Loucy (cell line): ENCODE results near the gene DEXI.

ENCODE experiments used
- H2AFZ ChIP-seq: fragments of 200-600 bp; sonication (generic); 2 replicates; pipeline ENCODE4 v1.6.0; 2016; ENCODE audit warnings: antibody characterized with exemption, mild to moderate bottlenecking, low read length, moderate library complexity
- H3F3A ChIP-seq: fragments of 200-600 bp; 2 replicates; pipeline ENCODE4 v1.6.0; 2016; ENCODE audit warnings: antibody characterized with exemption, low read depth, mild to moderate bottlenecking
- H3K27me3 ChIP-seq: fragments of 200-600 bp; sonication (generic); 2 replicates; pipeline ENCODE4 v1.6.1; 2014; ENCODE audit warnings: low read length, mild to moderate bottlenecking; ENCODE audit not compliant: insufficient read depth, poor library complexity, severe bottlenecking
- H3K36me3 ChIP-seq: fragments of 200-600 bp; sonication (generic); 2 replicates; pipeline ENCODE4 v1.6.1; 2016; ENCODE audit warnings: low read length; ENCODE audit not compliant: insufficient read depth
- H3K4me1 ChIP-seq: fragments of 200-600 bp; sonication (generic); 2 replicates; pipeline ENCODE4 v1.5.1; 2014; ENCODE audit warnings: low read length, mild to moderate bottlenecking; ENCODE audit not compliant: insufficient read depth, poor library complexity, severe bottlenecking
- H3K4me2 ChIP-seq: fragments of 200-600 bp; sonication (generic); 2 replicates; pipeline ENCODE4 v1.6.0; 2014; ENCODE audit warnings: antibody characterized with exemption, low read length, low read depth, mild to moderate bottlenecking; ENCODE audit not compliant: poor library complexity, severe bottlenecking
- H3K4me3 ChIP-seq: fragments of 200-600 bp; sonication (generic); 2 replicates; pipeline ENCODE4 v1.5.1; 2014; ENCODE audit warnings: low read length, mild to moderate bottlenecking, mixed read lengths; ENCODE audit not compliant: poor library complexity, severe bottlenecking
- H3K79me2 ChIP-seq: fragments of 200-600 bp; sonication (generic); 2 replicates; pipeline ENCODE4 v1.6.1; 2014; ENCODE audit warnings: low read length; ENCODE audit not compliant: insufficient read depth
- H3K9ac ChIP-seq: fragments of 200-600 bp; sonication (generic); 2 replicates; pipeline ENCODE4 v1.6.0; 2014; ENCODE audit warnings: mild to moderate bottlenecking, low read depth, low read length, moderate library complexity; ENCODE audit not compliant: poor library complexity, severe bottlenecking
- H3K9me2 ChIP-seq: fragments of 200-600 bp; sonication (generic); replicated peaks from 2 replicates; pipeline ENCODE4 v1.6.1; 2016; ENCODE audit warnings: low read depth, low read length, mixed read lengths
- H3K9me3 ChIP-seq: fragments of 200-600 bp; sonication (generic); 2 replicates; pipeline ENCODE4 v1.6.1; 2014; ENCODE audit warnings: mild to moderate bottlenecking, antibody characterized with exemption, low read length, low read depth; ENCODE audit not compliant: insufficient read depth
- H4K20me1 ChIP-seq: fragments of 200-600 bp; sonication (generic); 2 replicates; pipeline ENCODE4 v1.6.0; 2014; ENCODE audit warnings: antibody characterized with exemption, low read length, mild to moderate bottlenecking; ENCODE audit not compliant: insufficient read depth, poor library complexity, severe bottlenecking
- EZH2phosphoT487 ChIP-seq: fragments of 200-600 bp; IDR thresholded peaks from 2 replicates; pipeline ENCODE4 v1.6.1; 2018; ENCODE audit warnings: antibody characterized with exemption, mild to moderate bottlenecking, moderate library complexity, borderline replicate concordance
- TF ChIP-seq, protein P1 (sequence below): fragments of 200-600 bp; sonication (generic); conservative IDR thresholded peaks from 2 replicates; pipeline ENCODE4 v1.5.1; 2014; ENCODE audit warnings: mild to moderate bottlenecking, antibody characterized with exemption, low read length

DEXI gene

DNA sequence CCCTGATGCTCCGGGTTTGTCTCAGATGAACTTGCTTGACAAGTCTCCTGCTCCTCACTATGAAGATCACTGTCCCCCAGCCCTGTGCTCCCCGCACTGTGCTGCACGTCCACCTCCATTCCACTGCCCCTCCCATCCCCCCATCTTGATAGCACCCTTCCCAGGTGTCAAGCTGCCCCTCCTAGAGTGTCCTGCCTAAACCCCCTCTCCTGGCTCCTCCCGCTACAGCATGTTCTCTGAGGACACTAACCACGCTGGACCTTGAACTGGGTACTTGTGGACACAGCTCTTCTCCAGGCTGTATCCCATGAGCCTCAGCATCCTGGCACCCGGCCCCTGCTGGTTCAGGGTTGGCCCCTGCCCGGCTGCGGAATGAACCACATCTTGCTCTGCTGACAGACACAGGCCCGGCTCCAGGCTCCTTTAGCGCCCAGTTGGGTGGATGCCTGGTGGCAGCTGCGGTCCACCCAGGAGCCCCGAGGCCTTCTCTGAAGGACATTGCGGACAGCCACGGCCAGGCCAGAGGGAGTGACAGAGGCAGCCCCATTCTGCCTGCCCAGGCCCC, 18.5 kb downstream of the DEXI start:
- Histone ChIP-seq H3K9me2 (no peaks in the 10 kb centered on the region), H3F3A (no peaks in the 10 kb centered on the region), H3K4me2 (no peak overlapping the region), H3K27me3 (no peaks in the 10 kb centered on the region), H3K79me2 (no peaks in the 10 kb centered on the region), H3K9me3 (no peaks in the 10 kb centered on the region), H3K4me1 (no peaks in the 10 kb centered on the region), H2AFZ (no peak overlapping the region), H3K4me3 (no peak overlapping the region), H4K20me1 (no peaks in the 10 kb centered on the region), H3K9ac (no peak overlapping the region), H3K36me3 (no peaks in the 10 kb centered on the region)
- TF ChIP-seq EZH2phosphoT487 = no peak
- TF ChIP-seq, protein P1, sequence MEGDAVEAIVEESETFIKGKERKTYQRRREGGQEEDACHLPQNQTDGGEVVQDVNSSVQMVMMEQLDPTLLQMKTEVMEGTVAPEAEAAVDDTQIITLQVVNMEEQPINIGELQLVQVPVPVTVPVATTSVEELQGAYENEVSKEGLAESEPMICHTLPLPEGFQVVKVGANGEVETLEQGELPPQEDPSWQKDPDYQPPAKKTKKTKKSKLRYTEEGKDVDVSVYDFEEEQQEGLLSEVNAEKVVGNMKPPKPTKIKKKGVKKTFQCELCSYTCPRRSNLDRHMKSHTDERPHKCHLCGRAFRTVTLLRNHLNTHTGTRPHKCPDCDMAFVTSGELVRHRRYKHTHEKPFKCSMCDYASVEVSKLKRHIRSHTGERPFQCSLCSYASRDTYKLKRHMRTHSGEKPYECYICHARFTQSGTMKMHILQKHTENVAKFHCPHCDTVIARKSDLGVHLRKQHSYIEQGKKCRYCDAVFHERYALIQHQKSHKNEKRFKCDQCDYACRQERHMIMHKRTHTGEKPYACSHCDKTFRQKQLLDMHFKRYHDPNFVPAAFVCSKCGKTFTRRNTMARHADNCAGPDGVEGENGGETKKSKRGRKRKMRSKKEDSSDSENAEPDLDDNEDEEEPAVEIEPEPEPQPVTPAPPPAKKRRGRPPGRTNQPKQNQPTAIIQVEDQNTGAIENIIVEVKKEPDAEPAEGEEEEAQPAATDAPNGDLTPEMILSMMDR = no peak

DNA sequence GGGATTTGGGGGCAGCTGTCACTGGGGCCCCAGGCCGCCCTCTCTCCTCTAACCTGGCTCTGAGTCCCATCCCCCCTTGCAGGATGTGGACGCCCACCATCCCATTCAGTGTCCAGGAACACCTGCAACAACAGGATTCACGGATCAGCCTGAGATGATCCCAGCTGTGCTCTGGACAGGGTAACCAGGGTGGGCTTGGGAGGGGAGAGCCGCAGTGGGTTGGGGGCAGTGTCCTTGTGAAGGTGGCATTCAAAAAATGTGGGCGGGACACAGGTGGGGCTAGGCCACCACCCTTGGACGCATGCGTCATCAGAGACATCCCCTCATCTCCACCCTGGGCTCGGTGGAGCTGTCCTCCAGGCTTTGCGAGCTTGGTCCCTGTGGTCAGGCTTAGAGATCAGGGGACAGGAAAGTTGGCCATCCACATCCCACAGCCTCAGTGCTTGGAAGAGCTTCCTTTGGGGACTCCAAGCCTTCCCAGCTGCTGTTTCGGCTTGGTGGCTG, 19.1 kb downstream of the DEXI start:
- Histone ChIP-seq H3K9me3 (no peaks in the 10 kb centered on the region), H3K36me3 (no peaks in the 10 kb centered on the region), H2AFZ (no peak overlapping the region), H3K4me1 (no peaks in the 10 kb centered on the region), H3K9ac (no peak overlapping the region), H3K4me3 (no peak overlapping the region), H3K4me2 (no peak overlapping the region), H3K27me3 (no peaks in the 10 kb centered on the region), H3F3A (no peaks in the 10 kb centered on the region), H4K20me1 (no peaks in the 10 kb centered on the region), H3K79me2 (no peaks in the 10 kb centered on the region), H3K9me2 (no peaks in the 10 kb centered on the region)
- TF ChIP-seq EZH2phosphoT487 = no peak
- TF ChIP-seq, protein P1 = no peak

DNA sequence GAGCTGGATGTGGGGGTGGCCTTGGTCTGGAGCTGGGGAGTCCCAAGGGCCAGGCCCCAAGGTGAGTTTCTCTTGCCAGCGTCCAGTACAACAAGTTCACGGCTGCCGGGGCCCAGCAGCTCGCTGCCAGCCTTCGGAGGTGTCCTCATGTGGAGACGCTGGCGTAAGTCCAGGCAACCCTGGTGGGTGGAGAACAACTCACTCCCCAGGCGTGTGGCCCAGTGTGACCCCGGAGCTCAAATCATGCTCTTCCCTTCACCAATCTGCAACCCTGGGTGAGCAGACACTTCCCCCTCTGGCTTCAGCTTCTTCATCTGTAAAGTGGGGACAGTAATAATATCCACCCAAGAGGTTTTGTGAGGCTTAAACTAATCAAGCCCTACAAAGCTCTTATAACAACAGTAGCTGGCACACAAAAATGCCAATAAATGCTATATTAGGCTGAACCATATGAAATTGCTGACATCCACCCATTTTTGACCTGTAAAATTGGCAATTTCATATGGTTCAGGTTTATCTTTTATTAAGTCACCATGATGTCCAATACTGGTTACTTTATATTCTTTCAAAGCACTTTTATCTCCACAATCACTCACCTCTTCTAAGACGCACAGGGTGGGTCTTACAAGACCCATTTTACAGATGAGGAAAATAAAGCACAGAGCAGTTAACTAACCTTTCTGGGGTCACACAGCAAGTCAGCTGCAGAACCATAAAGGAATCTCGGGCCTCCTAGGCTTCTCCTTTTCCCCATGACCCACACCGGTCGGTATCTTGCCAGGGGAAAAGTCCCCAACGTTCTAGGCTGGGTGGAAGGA, 19.7 kb downstream of the DEXI start:
- no peaks in the 10 kb centered on the region for H3K9me2 ChIP-seq
- H3K4me3 ChIP-seq = no peak overlapping the region
- H3F3A ChIP-seq = no peaks in the 10 kb centered on the region
- H2AFZ ChIP-seq = no peak overlapping the region
- TF ChIP-seq, protein P1 = no peak
- no peak for TF ChIP-seq EZH2phosphoT487
- H3K4me1 ChIP-seq = no peaks in the 10 kb centered on the region
- H4K20me1 ChIP-seq = no peaks in the 10 kb centered on the region
- no peaks in the 10 kb centered on the region for H3K79me2 ChIP-seq
- no peak overlapping the region for H3K9ac ChIP-seq
- no peaks in the 10 kb centered on the region for H3K27me3 ChIP-seq
- H3K4me2 ChIP-seq = no peak overlapping the region
- H3K36me3 ChIP-seq = no peaks in the 10 kb centered on the region
- no peaks in the 10 kb centered on the region for H3K9me3 ChIP-seq
